Measurements from ENCODE around the gene USP47.

DNA sequence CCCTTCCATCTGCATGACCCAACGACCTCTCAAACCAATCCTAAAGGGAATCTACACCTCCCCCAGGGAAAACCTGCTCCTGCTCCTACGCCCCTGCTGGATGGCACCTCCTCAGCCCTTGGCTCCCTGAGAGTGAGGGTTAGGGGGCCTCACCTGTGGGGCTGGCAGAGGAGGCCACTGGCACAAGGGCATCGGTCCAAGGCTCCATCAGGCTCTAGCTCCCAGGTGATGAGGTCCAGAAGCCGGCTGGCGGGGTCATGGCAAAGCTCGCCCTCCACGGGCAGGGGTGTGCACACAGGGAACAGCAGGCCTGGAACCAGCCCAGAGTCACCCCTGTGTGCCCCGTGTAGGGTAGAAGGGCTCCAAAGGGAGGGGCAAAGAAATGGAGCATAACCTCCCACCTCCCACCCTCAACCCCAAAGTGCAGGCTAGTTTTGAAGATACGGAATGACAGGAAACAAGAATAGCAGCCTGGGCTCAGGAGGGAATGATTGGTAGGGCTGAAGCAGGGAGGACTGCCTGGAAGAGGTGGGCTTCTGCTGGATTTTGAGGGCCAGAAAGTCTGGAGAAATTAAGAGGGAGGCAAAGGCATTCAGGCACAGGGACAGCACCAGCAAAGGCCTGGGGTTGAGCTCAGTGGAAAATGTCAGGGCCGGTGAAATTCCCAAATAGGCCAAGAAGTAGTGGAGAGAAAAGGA, 124.0 kb downstream of the USP47 start:
- TF ChIP-seq POLR2A (IDR thresholded peaks at IDR 0.05; ENCODE audit: low read length) (no peak), GATA1 (IDR thresholded peaks at IDR 0.05; ENCODE audit: low read depth, low read length) (no peak)
